Measurements from ENCODE around the gene TAS1R3. TPM values are rescaled to one million over a fixed set of nuclear protein-coding genes. Genes with fewer than 3 reads are reported as not detected.

TAS1R3 gene
- total RNA-seq, 1 donor from 2014 or later = not detected

DNA sequence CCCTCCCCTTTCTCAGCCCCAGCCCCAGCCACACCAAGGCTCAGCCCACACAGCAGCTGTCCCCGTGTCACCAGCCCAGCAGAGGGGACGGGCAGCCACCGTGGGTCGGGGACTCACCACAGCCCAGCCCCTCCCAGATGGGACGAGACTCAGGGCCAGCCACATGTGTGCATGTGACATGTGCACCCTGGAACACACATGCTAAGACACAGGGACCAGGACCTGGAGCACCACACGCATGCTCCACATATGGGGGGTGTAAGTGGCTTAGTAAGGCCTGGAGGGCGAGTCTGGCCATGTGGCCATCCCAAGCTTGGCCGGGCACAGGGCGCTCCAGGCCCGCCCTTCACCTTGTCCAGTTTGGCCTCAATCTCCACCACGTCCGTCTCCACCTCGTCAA is 27.3 kb upstream of the TAS1R3 start:
- H3K36me3 Mint-ChIP-seq = no peaks in the 10 kb centered on the region

GRCh38 chr1:1304331-1305299 is 26.5 kb upstream of the TAS1R3 start:
- H3K9ac ChIP-seq = no peak overlapping the region
- H3K4me1 ChIP-seq = peaks cover 36% of the 10 kb centered on the region
- TF ChIP-seq EZH2 (IDR thresholded peaks at IDR 0.05) = no peak
- TF ChIP-seq, protein P1, sequence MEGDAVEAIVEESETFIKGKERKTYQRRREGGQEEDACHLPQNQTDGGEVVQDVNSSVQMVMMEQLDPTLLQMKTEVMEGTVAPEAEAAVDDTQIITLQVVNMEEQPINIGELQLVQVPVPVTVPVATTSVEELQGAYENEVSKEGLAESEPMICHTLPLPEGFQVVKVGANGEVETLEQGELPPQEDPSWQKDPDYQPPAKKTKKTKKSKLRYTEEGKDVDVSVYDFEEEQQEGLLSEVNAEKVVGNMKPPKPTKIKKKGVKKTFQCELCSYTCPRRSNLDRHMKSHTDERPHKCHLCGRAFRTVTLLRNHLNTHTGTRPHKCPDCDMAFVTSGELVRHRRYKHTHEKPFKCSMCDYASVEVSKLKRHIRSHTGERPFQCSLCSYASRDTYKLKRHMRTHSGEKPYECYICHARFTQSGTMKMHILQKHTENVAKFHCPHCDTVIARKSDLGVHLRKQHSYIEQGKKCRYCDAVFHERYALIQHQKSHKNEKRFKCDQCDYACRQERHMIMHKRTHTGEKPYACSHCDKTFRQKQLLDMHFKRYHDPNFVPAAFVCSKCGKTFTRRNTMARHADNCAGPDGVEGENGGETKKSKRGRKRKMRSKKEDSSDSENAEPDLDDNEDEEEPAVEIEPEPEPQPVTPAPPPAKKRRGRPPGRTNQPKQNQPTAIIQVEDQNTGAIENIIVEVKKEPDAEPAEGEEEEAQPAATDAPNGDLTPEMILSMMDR (IDR thresholded peaks at IDR 0.05) = no peak
- TF ChIP-seq EZH2phosphoT487 (IDR thresholded peaks at IDR 0.05) = no peak
- Mint-ChIP-seq H3K27ac (no peak overlapping the region), H3K27me3 (ENCODE audit: insufficient read depth, low read depth) (peaks cover 4% of the 10 kb centered on the region), H3K4me3 (peak overlapping the region; percentile 76), H3K36me3 (no peaks in the 10 kb centered on the region), H3K4me1 (peaks cover 18% of the 10 kb centered on the region), H3K9me3 (no peaks in the 10 kb centered on the region)
- H4K20me1 ChIP-seq (ENCODE audit: low read depth) = peaks cover 56% of the 10 kb centered on the region
- peak; percentile 69 for DNase-seq (ENCODE audit: low spot score)
- H3K36me3 ChIP-seq = no peaks in the 10 kb centered on the region
- H3K27me3 ChIP-seq = peaks cover 10% of the 10 kb centered on the region
- peaks cover 5% of the 10 kb centered on the region for H3K79me2 ChIP-seq (ENCODE audit: low read depth)
- no peak overlapping the region for H3K4me3 ChIP-seq
- H3K9me3 ChIP-seq (ENCODE audit: low read depth) = no peaks in the 10 kb centered on the region
- H2AFZ ChIP-seq (replicated peaks) = no peak overlapping the region
- peaks cover 21% of the 10 kb centered on the region for H3F3A ChIP-seq (ENCODE audit: low read depth)
- H3K4me2 ChIP-seq = peak overlapping the region; percentile 64
- H3K27ac ChIP-seq = no peak overlapping the region

More for the DNA sequence above, 27.3 kb upstream of the TAS1R3 start:
- peaks cover 1% of the 10 kb centered on the region for H3K27me3 ChIP-seq
- TF ChIP-seq EZH2phosphoT487 (IDR thresholded peaks at IDR 0.05) (no peak), EZH2 (IDR thresholded peaks at IDR 0.05) (no peak)
- TF ChIP-seq, protein P1 (IDR thresholded peaks at IDR 0.05) = no peak
- H3K4me1 ChIP-seq = peaks cover 27% of the 10 kb centered on the region
- H3F3A ChIP-seq (ENCODE audit: low read depth) = peaks cover 13% of the 10 kb centered on the region
- Mint-ChIP-seq H3K4me3 (no peak overlapping the region), H3K27ac (no peak overlapping the region), H3K9me3 (no peaks in the 10 kb centered on the region), H3K27me3 (ENCODE audit: insufficient read depth, low read depth) (peaks cover 4% of the 10 kb centered on the region), H3K4me1 (peaks cover 18% of the 10 kb centered on the region)
- H3K79me2 ChIP-seq (ENCODE audit: low read depth) = peaks cover 5% of the 10 kb centered on the region
- H3K4me2 ChIP-seq = no peak overlapping the region
- no peak overlapping the region for H2AFZ ChIP-seq (replicated peaks)
- peaks cover 56% of the 10 kb centered on the region for H4K20me1 ChIP-seq (ENCODE audit: low read depth)
- no peaks in the 10 kb centered on the region for H3K36me3 ChIP-seq
- no peak overlapping the region for H3K9ac ChIP-seq
- no peak for DNase-seq (ENCODE audit: low spot score)
- H3K4me3 ChIP-seq = no peak overlapping the region
- H3K27ac ChIP-seq = no peak overlapping the region
- no peaks in the 10 kb centered on the region for H3K9me3 ChIP-seq (ENCODE audit: low read depth)

DNA sequence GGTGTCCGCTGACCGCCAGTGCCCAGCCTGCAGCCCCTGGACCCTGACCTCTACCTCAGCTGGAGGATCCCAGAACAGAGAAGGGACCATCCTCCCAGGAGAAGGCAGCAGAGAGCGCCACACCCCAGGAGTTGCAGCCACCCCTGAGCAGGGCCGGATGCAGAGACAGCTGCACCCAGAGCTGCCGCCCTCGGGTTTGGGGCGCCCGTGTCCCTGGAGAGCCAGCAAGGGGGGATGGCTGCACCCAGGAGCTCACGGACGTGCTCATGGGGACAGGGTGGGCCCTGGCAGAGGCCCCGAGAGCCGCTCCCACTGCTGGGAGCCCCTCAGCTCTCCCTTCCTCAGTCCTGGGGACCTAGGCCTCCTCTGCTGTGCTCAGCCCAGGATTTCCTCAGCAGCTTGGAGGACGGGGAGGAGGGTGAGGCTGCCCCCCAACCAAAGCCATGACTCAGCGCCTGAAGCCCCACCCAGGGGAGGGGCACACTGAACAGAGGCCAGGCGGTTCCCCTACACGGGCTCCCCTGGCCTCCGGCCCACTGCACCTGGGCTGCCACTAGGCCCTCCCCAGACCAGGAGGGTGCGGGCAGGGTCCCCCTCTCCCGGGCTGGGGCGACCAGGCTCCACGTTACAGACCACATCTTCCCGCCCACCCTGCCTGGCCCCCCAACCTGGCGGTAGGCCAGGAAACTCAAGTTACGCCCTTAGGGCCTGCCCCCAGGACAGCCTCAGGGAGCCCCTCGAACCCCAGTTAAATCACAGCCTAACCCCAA is 25.6 kb upstream of the TAS1R3 start:
- DNase-seq (ENCODE audit: low spot score) = peak; percentile 44
- Mint-ChIP-seq H3K9me3 (no peaks in the 10 kb centered on the region), H3K36me3 (no peaks in the 10 kb centered on the region), H3K27me3 (ENCODE audit: insufficient read depth, low read depth) (peaks cover 4% of the 10 kb centered on the region), H3K4me1 (peaks cover 18% of the 10 kb centered on the region), H3K4me3 (peak overlapping the region; percentile 94), H3K27ac (no peak overlapping the region)
- peaks cover 5% of the 10 kb centered on the region for H3K79me2 ChIP-seq (ENCODE audit: low read depth)
- no peak overlapping the region for H3K9ac ChIP-seq
- H3K9me3 ChIP-seq (ENCODE audit: low read depth) = no peaks in the 10 kb centered on the region
- H3K27ac ChIP-seq = no peak overlapping the region
- H3F3A ChIP-seq (ENCODE audit: low read depth) = peaks cover 24% of the 10 kb centered on the region
- H3K4me1 ChIP-seq = peaks cover 37% of the 10 kb centered on the region
- no peak for TF ChIP-seq EZH2phosphoT487 (IDR thresholded peaks at IDR 0.05)
- TF ChIP-seq, protein P1 (IDR thresholded peaks at IDR 0.05) = no peak
- no peak for TF ChIP-seq EZH2 (IDR thresholded peaks at IDR 0.05)
- peaks cover 10% of the 10 kb centered on the region for H3K27me3 ChIP-seq
- no peaks in the 10 kb centered on the region for H3K36me3 ChIP-seq
- no peak overlapping the region for H3K4me3 ChIP-seq
- no peak overlapping the region for H2AFZ ChIP-seq (replicated peaks)
- H4K20me1 ChIP-seq (ENCODE audit: low read depth) = peaks cover 56% of the 10 kb centered on the region
- peak overlapping the region; percentile 64 for H3K4me2 ChIP-seq
